ENCODE data around the gene MTAP.
A peak's percentile ranks its signal among the peaks of the same experiment; 100 is the strongest.

The MTAP gene

DNA sequence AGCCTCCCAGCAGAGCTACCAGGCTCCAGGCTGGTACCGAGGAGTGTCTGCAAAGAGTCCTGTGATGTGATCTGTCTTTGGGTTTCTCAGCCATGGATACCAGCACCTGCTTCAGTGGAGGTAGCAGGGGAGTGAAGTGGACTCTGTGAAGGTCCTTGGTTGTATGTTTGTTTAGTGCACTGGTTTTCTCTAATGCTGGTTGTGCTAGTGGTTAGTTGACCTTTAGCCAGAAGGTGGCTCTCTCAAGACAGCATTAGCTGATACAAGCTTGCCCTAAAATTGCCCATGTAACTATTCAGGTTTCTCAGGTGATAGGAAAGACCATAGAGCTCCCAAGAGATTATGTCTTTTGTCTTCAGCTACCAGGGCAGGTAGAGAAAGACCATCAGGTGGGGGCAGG is 87.2 kb downstream of the MTAP start:
- no peak for DNase-seq (ENCODE audit: low spot score in 2 of 2)
- peaks cover 56% of the 10 kb centered on the region for H3K36me3 Mint-ChIP-seq
- H3K4me3 Mint-ChIP-seq = no peak overlapping the region
- ATAC-seq (ENCODE audit: low read depth) = no peak
- H3K27ac Mint-ChIP-seq = no peak overlapping the region
- H3K4me1 Mint-ChIP-seq = no peaks in the 10 kb centered on the region
- peaks cover 10% of the 10 kb centered on the region for H3K9me3 Mint-ChIP-seq
- no peaks in the 10 kb centered on the region for H3K27me3 Mint-ChIP-seq

DNA sequence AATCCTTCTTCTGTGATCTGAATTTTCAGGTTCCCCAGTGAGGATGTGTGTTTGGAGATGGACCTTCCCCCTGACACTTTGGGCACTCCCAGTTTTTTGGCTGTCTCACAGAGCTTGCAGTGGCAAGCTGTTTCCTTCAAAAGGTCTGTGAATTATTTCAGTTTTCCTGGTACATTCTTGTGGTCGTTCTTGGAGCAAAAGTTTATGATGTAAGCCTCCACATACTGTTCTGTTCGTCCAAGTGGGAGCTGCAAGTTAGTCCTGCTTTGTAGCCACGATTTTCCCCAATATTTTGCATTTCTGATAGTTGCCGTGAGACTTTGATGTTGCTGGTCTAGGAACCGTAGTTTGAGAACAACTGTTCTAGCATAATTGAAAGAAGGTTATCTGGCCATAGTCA is 88.3 kb downstream of the MTAP start:
- Mint-ChIP-seq H3K4me3 (no peak overlapping the region), H3K4me1 (no peaks in the 10 kb centered on the region), H3K27ac (no peak overlapping the region), H3K27me3 (no peaks in the 10 kb centered on the region), H3K9me3 (peaks cover 10% of the 10 kb centered on the region), H3K36me3 (peaks cover 52% of the 10 kb centered on the region)
- no peak for ATAC-seq (ENCODE audit: low read depth)
- no peak for DNase-seq (ENCODE audit: low spot score in 2 of 2)

DNA sequence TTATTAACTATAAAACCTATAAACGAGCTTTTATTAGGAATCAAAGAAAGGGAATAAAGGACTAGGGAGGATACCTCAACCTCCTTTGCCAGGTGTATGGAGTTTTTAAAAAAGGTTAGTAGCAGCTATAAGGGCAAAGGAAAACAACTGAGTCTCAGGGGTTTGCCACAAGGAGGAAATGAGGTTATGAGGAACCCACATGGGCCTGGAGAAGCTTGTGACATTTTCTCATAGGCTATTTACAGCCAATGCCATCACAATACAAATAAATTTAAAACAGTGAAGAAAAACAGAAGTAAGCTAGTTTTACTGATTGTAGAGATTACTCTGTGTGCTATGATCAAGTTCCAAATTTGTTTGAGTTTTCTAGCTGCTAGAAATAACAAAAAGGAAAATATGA is 99.1 kb downstream of the MTAP start:
- Mint-ChIP-seq H3K27ac (no peak overlapping the region), H3K4me3 (no peak overlapping the region), H3K4me1 (peaks cover 2% of the 10 kb centered on the region), H3K27me3 (no peaks in the 10 kb centered on the region), H3K36me3 (peaks cover 22% of the 10 kb centered on the region), H3K9me3 (peaks cover 25% of the 10 kb centered on the region)
- no peak for DNase-seq (ENCODE audit: low spot score in 2 of 2)
- no peak for ATAC-seq (ENCODE audit: low read depth)

DNA sequence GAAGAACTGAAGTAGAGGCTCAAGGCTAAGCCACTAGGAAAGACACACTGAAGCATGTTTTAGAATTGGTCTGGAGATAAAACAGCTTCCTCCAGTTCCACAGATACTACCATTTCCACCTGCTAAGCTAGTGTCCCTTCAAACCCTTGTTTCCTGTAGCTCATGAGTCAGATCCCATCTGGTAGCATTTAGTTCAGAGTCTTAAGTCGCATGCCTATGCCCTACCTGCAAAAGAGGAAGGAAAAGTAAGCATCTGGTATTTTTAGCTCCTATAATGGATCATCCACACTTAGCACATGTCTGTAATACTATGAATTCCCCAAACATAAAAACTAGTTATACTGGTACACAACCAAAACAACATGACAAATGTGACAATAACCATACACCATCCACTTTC is 99.7 kb downstream of the MTAP start:
- no peaks in the 10 kb centered on the region for H3K27me3 Mint-ChIP-seq
- H3K36me3 Mint-ChIP-seq = peaks cover 22% of the 10 kb centered on the region
- H3K9me3 Mint-ChIP-seq = peaks cover 25% of the 10 kb centered on the region
- H3K4me3 Mint-ChIP-seq = no peak overlapping the region
- H3K4me1 Mint-ChIP-seq = peaks cover 2% of the 10 kb centered on the region
- no peak for DNase-seq (ENCODE audit: low spot score in 2 of 2)
- no peak overlapping the region for H3K27ac Mint-ChIP-seq
- no peak for ATAC-seq (ENCODE audit: low read depth)

DNA sequence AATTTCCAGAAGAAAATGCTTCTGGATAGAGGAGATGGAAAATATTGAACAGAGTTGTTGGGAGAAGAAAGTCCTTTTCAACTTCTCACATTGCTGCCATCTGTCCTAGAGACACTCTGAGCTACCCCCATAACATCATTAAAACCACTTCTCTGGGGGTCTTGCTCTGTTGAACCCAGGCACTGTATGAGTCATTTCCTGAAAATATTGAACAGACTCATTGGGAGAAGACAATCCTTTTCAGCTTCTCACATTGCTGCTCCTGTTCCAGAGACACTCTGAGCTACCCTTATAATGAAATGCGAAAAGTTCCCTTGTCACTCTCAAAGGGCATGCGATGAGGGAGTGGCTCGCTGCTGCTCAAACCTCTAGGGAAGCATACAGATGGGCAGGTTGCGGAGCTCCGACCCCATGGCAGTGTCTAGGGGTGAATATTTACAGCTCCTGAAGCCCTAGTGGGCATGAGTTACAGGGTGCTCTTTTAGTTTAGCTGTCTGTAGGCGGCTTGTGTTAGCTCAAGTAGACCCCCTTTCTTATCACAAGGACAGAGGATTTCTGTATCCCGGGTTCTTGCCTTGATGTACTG is 101.0 kb downstream of the MTAP start:
- peaks cover 2% of the 10 kb centered on the region for H3K4me1 Mint-ChIP-seq
- DNase-seq (ENCODE audit: low spot score in 2 of 2) (no peak), ATAC-seq (ENCODE audit: low read depth) (no peak)
- H3K36me3 Mint-ChIP-seq = peaks cover 25% of the 10 kb centered on the region
- H3K4me3 Mint-ChIP-seq = no peak overlapping the region
- H3K9me3 Mint-ChIP-seq = peaks cover 26% of the 10 kb centered on the region
- H3K27me3 Mint-ChIP-seq = no peaks in the 10 kb centered on the region
- no peak overlapping the region for H3K27ac Mint-ChIP-seq

DNA sequence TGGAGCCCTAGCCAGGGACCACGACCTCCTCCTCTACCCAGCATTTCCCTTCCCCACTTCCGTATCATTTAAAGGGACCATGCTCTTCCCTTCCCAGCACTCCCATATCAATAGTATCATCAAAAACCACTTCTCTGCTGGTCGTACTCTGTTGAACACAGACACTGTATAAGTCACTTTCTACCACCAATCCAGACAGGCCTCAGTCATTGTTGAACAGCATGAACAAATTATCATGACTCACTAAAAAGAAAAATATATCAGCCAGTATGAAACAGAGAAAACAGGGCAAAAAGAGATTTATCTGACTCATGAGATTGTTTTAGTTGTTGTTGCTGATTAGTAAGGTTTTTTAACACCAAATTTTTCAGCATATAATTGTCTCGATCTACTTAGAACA is 101.9 kb downstream of the MTAP start:
- Mint-ChIP-seq H3K27ac (no peak overlapping the region), H3K36me3 (peaks cover 29% of the 10 kb centered on the region), H3K27me3 (no peaks in the 10 kb centered on the region), H3K9me3 (peaks cover 27% of the 10 kb centered on the region), H3K4me1 (peaks cover 2% of the 10 kb centered on the region), H3K4me3 (no peak overlapping the region)
- ATAC-seq (ENCODE audit: low read depth) (no peak), DNase-seq (ENCODE audit: low spot score in 2 of 2) (no peak)

DNA sequence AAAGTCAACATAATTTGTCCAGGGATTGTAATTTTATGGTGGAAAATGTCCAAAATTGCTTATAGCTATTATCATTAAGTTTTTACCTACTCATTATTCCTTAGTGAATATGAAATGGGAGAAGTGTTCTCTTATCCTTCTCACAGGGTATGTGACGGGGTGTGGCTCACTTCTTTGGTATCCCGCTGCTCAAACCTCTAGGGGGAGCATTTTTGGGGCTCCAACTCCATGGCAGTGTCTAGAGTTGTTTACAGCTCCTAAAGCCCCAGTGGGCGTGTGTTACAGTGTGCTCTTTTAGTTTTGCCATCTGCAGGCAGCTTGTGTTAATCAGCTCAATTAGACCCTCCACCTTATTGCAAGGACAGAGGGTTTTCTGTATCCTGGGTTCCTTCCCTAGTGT is 102.3 kb downstream of the MTAP start:
- Mint-ChIP-seq H3K4me1 (peaks cover 2% of the 10 kb centered on the region), H3K27ac (no peak overlapping the region), H3K9me3 (peaks cover 28% of the 10 kb centered on the region), H3K36me3 (peaks cover 31% of the 10 kb centered on the region), H3K27me3 (no peaks in the 10 kb centered on the region), H3K4me3 (no peak overlapping the region)
- ATAC-seq (ENCODE audit: low read depth) = no peak
- DNase-seq (ENCODE audit: low spot score in 2 of 2) = no peak

DNA sequence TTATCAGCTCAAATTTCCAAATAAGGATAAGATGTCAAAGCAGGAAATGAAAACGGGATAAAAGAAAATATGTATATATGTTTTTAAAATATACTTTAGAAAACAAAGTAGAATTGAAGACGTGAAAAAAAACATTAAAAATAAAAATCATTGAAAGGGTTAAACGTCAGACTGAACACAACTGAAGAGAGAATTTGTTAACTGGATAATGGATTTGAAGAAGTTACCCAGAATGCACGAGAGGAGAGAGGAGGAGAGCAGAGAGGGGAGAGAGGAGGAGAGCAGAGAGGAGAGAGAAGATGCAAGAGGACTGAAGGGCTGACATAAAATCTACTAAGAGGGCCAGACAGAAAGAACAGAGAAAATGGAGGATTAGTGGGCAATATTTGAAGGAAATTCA is 103.8 kb downstream of the MTAP start:
- DNase-seq (ENCODE audit: low spot score in 2 of 2) (no peak), ATAC-seq (ENCODE audit: low read depth) (no peak)
- Mint-ChIP-seq H3K36me3 (peaks cover 30% of the 10 kb centered on the region), H3K27me3 (no peaks in the 10 kb centered on the region), H3K27ac (no peak overlapping the region), H3K4me3 (no peak overlapping the region), H3K9me3 (peaks cover 22% of the 10 kb centered on the region), H3K4me1 (peaks cover 2% of the 10 kb centered on the region)

DNA sequence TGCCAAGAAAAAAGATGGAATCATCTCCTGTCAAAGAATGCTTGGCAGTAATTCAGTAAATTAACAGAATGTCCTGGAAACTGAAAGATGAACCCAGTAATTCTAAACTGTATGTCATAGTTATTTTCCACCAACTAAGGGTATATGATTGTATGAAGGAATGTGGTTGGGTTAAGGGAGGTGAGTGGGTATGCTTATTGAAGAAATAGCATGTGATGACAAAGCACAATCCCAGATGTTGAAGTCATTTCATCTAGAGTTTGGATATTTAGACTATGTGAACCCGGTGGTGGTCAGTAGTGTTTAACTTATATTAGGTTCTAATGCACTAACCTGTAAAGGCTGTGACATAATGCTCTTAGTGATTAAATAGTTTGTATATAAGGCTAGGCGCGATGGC is 104.4 kb downstream of the MTAP start:
- Mint-ChIP-seq H3K27ac (no peak overlapping the region), H3K9me3 (peaks cover 28% of the 10 kb centered on the region), H3K27me3 (no peaks in the 10 kb centered on the region), H3K4me1 (no peaks in the 10 kb centered on the region), H3K4me3 (no peak overlapping the region), H3K36me3 (peaks cover 35% of the 10 kb centered on the region)
- no peak for ATAC-seq (ENCODE audit: low read depth)
- DNase-seq (ENCODE audit: low spot score in 2 of 2) = no peak

DNA sequence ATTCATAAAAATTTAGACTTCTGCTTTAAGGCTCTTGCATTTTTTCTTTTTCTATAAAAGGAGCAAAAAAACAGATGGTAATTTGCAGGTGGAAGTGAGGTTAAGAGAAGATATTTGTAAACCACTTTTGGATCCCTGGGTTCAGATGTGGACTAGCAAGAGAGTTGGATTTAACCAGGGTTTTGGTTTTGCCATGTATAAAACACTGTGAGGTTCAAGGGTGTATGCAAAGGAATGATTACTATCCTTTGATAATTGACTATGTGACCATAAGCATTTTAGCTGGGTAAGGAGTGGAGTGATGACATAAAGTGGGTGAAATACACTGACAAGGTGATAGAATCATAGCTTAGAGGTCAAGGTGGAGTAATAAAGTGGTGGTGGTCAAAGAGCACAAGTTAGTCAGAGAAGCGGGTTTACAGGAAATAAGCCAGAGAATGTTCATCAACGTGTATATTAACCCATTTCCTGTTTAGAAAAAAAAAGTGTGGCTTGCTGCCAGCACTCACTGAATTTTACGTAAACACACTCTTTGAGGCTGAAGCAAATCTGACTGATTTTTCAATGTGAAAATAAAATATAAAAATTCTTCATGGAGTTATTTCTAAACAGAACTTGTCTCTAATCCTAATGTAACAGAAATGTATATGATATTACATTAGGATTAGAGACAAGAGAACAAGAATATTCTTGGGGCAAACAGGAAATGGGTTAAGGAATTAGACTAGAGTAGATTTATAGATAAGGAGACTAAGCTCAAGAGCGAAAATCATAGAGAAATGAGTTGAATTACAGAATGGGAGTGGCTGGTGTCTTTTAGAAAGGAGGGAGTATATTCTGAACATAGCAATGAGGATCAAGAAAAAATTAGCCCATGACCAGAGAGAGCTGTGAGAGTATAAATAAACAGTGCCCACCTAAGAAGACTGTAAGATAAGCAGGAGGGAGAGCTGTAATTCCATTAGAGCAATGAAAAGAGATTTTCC is 117.2 kb downstream of the MTAP start:
- H3K4me3 Mint-ChIP-seq = no peak overlapping the region
- peaks cover 15% of the 10 kb centered on the region for H3K9me3 Mint-ChIP-seq

DNA sequence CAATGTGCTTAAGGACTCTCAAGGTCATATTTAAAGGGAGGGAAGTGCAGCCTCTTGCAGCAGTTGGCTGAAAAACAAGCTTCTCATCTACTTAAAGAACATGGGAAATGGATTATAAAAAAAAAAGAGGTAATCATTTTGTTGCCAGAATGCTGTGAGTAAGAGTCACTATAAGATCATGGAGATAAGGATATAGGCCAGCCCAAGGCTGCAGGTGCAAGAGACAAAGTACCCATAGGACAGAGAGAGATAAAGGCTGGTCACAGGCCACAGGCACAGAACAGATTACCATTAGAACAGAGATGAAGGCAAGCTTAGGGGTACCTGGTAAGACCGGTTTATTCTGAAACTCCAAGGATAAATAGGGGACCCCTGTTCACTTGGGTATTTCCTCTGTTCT is 121.3 kb downstream of the MTAP start:
- Mint-ChIP-seq H3K27ac (no peak overlapping the region), H3K4me3 (no peak overlapping the region), H3K27me3 (peaks cover 1% of the 10 kb centered on the region), H3K36me3 (peaks cover 3% of the 10 kb centered on the region), H3K4me1 (peaks cover 6% of the 10 kb centered on the region), H3K9me3 (peaks cover 5% of the 10 kb centered on the region)
- ATAC-seq (ENCODE audit: low read depth) (no peak), DNase-seq (ENCODE audit: low spot score in 2 of 2) (no peak)

More for the DNA sequence above, 117.2 kb downstream of the MTAP start:
- peak; percentile 35 for ATAC-seq (ENCODE audit: low read depth)
- Mint-ChIP-seq H3K36me3 (peaks cover 7% of the 10 kb centered on the region), H3K4me1 (peaks cover 6% of the 10 kb centered on the region), H3K27ac (no peak overlapping the region), H3K27me3 (peaks cover 1% of the 10 kb centered on the region)
- DNase-seq (ENCODE audit: low spot score in 2 of 2) = no peak

DNA sequence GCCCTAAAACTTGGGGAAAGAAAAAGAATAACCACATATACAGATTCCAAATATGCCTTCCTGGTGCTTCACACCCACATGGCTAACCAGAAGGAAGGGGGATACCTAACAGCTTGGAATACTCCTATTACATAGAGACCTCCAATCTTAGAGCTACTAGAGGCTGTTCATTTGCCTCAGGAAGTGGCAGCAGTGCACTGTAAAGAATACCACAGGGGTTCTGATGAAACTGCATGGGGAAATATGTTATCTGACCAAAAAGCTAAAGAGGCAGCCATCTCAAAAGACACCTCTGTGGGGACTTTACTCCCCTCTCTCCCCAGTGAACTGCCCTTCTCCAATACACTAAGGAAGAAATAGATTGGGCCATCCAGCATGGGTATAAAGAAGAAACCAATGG is 125.3 kb downstream of the MTAP start:
- H3K27me3 Mint-ChIP-seq = peaks cover 1% of the 10 kb centered on the region
- ATAC-seq (ENCODE audit: low read depth) (no peak), DNase-seq (ENCODE audit: low spot score in 2 of 2) (no peak)
- no peak overlapping the region for H3K27ac Mint-ChIP-seq
- no peaks in the 10 kb centered on the region for H3K4me1 Mint-ChIP-seq
- no peaks in the 10 kb centered on the region for H3K9me3 Mint-ChIP-seq
- peaks cover 6% of the 10 kb centered on the region for H3K36me3 Mint-ChIP-seq
- no peak overlapping the region for H3K4me3 Mint-ChIP-seq

DNA sequence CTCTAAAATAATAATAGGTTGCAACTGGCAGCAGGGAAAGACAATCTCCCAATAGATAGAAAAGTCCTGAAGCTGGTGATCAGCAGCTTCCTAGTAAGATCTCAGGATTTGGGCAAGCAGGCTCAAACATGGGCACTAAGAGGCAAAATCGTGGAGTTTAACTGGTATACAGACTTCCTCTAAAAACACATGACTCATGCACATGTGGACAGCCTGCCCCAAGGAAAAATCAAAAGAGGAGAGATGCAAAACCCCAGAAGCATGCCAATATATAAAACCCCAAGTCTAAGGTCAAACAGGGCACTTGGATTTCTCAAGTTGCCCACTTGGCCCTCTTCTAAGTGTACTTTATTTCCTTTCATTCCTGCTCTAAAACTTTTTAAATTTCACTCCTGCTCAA is 129.0 kb downstream of the MTAP start:
- no peak for ATAC-seq (ENCODE audit: low read depth)

DNA sequence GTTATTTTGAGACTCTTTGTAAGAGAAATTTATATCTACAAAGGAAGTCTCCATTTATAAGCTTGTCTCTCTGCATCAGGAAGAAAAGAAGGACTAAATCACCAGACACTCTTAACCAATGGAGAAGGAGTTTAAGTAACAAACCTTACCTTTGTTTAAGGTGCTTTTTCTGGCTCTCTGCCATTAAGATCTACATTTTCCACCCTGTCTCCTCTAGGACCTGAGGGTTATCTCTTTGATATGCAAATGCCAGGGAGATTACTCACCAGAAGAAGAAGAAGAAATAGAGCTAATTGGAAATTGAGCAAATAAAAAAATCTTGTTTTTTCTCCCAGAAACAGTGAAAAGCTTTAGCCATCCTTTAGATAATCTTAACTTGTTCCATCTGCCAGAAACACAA is 130.8 kb downstream of the MTAP start:
- Mint-ChIP-seq H3K36me3 (peaks cover 4% of the 10 kb centered on the region), H3K27me3 (no peaks in the 10 kb centered on the region), H3K27ac (no peak overlapping the region), H3K9me3 (no peaks in the 10 kb centered on the region), H3K4me3 (no peak overlapping the region), H3K4me1 (no peaks in the 10 kb centered on the region)
- DNase-seq (ENCODE audit: low spot score in 2 of 2) (no peak), ATAC-seq (ENCODE audit: low read depth) (no peak)

More for the DNA sequence above, 129.0 kb downstream of the MTAP start:
- no peak overlapping the region for H3K27ac Mint-ChIP-seq
- no peaks in the 10 kb centered on the region for H3K9me3 Mint-ChIP-seq
- H3K27me3 Mint-ChIP-seq = no peaks in the 10 kb centered on the region
- no peak overlapping the region for H3K4me3 Mint-ChIP-seq
- H3K4me1 Mint-ChIP-seq = no peaks in the 10 kb centered on the region
- H3K36me3 Mint-ChIP-seq = peaks cover 4% of the 10 kb centered on the region
- DNase-seq (ENCODE audit: low spot score in 2 of 2) = no peak
